Activated CD8-positive, alpha-beta memory T cell treated with anti-CD3 and anti-CD28 coated beads, Interleukin-2, amount 50 U/mL, for 48 hours (primary cell): Measurements from ENCODE around the gene LURAP1L.

Source experiments
- DNase-seq: peaks from one replicate; pipeline ENCODE4 v3.0.0-alpha.2; 2020

The LURAP1L gene

GRCh38 chr9:12774861-12775678, at the start of gene LURAP1L:
Gene LURAP1L (plus strand): TSS chr9:12775020. CDS start chr9:12775716, 696 bp downstream.
- no peak for DNase-seq

- DNase-seq, result no peak
These were observed 48.0 kb upstream of the LURAP1L start for GRCh38 chr9:12726795-12727194.

GRCh38 chr9:12730198-12730597, 44.6 kb upstream of the LURAP1L start:
- no peak for DNase-seq

GRCh38 chr9:12730927-12731326, 43.9 kb upstream of the LURAP1L start:
- DNase-seq, result no peak

- DNase-seq, result no peak
These were observed 41.8 kb upstream of the LURAP1L start for GRCh38 chr9:12732971-12733370.

GRCh38 chr9:12735665-12736064, 39.2 kb upstream of the LURAP1L start:
- no peak for DNase-seq

GRCh38 chr9:12737871-12738270, 36.9 kb upstream of the LURAP1L start:
- no peak for DNase-seq

- DNase-seq, result no peak
These were observed 35.7 kb upstream of the LURAP1L start for GRCh38 chr9:12739014-12739652.

GRCh38 chr9:12740845-12741244, 34.0 kb upstream of the LURAP1L start:
- no peak for DNase-seq

- DNase-seq, result no peak
These were observed 26.8 kb upstream of the LURAP1L start for GRCh38 chr9:12748016-12748415.

- DNase-seq, result no peak
These were observed 25.9 kb upstream of the LURAP1L start for GRCh38 chr9:12748954-12749353.

- DNase-seq, result no peak
These were observed 20.9 kb upstream of the LURAP1L start for GRCh38 chr9:12753931-12754330.

- no peak for DNase-seq
These were observed 15.1 kb upstream of the LURAP1L start for GRCh38 chr9:12759761-12760160.

- DNase-seq, result no peak
These were observed 14.1 kb upstream of the LURAP1L start for GRCh38 chr9:12760758-12761157.

GRCh38 chr9:12764150-12764549, 10.7 kb upstream of the LURAP1L start:
- no peak for DNase-seq

- DNase-seq, result no peak
These were observed 9.6 kb upstream of the LURAP1L start for GRCh38 chr9:12765088-12765798.

GRCh38 chr9:12766357-12766756, 8.5 kb upstream of the LURAP1L start:
- DNase-seq, result no peak

- DNase-seq, result no peak
These were observed 4.6 kb upstream of the LURAP1L start for GRCh38 chr9:12770261-12770660.

- DNase-seq, result no peak
These were observed 2.9 kb upstream of the LURAP1L start for GRCh38 chr9:12771891-12772290.

- no peak for DNase-seq
These were observed 1.3 kb upstream of the LURAP1L start for GRCh38 chr9:12773562-12773961.

GRCh38 chr9:12775679-12776512, 1.1 kb downstream of the LURAP1L start:
- no peak for DNase-seq

GRCh38 chr9:12776513-12777055, 1.8 kb downstream of the LURAP1L start:
- no peak for DNase-seq
